HG02763 (cell line): ENCODE results near the gene GLI3.

Experiments used
- ATAC-seq: cut with Tn5 transposase; IDR thresholded peaks from one replicate; pipeline ENCODE4 v1.9.1; 2021; ENCODE audit warnings: mild to moderate bottlenecking, moderate library complexity; ENCODE audit not compliant: unreplicated experiment

The GLI3 gene

DNA sequence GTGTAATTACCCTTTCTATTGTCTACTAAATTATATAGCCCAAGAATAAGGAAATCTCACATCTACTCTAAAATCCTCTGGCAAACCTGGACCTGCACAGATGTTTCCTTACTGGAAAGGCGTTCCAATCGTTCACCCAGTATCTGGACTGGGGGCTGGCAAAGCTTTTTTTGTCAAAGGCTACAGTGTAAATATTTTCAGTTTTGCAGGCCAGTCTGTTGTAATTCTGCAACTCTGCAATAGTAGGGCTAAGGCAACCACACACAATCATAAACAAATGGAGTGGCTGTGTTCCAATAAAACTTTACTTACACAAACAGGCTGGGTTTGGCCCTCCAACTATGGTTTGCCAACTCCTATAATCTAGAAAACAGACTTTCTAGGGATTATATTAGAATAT is 56.2 kb downstream of the GLI3 start:
- no peak for ATAC-seq

DNA sequence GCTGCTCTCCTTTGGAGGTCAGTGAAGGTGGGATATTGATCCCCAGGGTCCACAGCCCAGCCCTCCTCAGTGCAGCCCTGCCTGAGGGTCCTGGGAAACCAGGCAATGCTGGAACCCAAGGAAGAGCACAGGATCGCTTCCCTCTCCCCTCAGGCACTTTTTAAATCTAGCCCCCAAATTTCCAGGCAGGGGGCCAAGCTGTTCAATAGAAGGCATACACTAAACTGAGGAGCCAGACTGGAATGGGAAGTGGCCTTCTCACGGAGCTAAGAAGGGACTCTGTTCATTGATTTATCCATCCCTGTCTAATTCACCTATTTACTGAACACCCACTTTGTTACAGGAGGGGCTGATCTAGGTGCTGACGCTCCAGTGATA is 60.3 kb downstream of the GLI3 start:
- no peak for ATAC-seq

DNA sequence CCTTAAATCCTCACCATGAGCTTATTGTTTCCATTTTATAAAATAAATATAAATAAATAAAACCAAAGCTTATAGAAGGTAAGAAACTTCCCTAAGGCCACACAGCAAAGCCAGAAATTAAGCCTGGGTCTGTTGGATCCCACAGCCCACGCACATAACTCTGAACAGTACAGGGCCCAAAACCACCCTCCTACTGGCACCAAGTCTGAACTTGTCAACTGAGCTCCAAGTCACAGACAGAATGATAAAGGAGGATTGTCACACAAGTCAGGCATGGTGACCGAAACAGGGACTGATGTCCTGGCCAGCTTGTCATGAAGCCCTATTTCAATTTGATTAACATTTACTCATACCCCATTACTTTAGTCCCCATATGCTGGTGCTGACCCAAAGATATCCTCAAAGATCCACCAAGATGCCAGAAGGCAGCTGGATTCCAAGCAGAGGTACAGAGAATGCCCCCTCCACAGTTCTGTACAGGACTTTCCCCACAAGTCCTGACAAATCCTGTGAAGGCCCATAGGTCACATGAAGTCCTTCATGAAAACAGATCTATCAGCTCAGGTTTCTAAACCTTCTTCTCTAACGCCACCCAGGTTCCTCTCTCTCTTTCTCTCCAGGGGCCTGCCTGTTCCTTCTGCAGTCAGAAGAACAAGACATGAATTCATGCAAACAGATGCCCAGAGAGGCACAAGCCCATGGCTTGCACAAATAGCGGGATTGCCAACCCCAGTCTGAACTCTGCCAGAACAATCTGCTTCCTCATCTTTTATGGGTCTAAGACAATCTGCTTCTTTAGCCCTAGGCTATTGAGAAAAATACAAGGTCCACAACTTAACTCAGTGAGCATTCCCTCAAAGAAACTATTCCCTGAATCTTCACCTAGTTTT is 60.9 kb downstream of the GLI3 start:
- ATAC-seq: no peak

DNA sequence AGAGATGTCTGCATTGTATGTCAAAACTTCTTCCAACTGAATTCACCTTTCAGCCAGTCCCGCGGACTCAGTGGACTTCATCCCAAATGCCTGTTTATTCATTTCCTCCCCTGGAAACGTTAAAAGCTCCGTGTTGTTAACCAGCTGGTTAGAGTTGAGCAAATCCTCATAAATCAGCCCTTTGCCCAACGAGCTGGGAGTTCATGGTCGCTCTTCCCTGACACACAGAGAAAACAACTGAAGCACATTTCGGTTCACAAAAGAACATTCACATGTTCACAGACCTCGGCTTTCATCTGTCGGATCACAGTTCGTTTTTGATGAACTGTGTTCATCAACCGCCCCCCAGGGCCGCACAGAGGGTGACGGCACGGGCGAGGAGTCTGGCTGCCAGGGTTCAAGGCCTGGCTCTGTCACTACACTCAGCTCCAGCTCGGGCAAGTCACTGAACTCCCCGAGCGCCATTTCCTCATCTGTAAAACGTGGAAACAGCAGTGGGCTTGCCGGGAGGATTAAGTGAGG is 62.6 kb downstream of the GLI3 start:
- ATAC-seq: no peak

DNA sequence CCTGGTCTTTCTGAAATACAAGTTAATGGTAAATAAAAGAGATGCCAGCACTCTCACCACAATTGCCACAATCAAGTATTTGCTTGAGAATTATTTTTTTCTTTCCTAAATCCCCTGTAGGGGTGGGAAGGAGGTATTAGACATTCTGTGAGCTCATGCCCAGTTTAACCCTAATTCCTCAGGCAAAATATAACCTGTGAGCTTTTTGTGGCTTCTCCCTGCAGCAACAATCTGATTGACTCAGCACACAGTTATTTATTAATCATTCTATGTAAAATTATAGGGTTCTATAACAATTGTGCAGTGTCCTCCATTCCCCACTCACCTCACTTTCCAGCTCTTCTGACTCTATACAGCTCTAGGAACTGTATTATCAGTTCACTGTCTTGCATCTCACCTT is 66.3 kb downstream of the GLI3 start:
- no peak for ATAC-seq

DNA sequence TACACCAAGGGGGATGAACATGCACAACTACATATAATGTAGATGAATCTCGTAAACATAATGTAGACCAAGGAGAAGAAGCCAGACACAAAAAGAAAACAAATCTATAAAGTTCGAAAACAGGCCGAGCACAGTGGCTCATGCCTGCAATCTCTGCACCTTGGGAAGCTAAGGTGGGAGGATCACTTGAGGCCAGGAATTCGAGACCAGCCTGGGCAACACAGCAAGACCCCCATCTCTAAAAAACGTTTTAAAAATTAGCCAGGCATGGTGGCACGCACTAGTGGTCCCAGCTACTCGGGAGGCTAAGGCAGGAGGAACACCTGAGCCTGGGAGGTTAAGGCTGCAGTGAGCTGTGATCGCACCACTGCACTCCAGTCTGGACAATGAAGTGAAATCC is 68.5 kb downstream of the GLI3 start:
- no peak for ATAC-seq

DNA sequence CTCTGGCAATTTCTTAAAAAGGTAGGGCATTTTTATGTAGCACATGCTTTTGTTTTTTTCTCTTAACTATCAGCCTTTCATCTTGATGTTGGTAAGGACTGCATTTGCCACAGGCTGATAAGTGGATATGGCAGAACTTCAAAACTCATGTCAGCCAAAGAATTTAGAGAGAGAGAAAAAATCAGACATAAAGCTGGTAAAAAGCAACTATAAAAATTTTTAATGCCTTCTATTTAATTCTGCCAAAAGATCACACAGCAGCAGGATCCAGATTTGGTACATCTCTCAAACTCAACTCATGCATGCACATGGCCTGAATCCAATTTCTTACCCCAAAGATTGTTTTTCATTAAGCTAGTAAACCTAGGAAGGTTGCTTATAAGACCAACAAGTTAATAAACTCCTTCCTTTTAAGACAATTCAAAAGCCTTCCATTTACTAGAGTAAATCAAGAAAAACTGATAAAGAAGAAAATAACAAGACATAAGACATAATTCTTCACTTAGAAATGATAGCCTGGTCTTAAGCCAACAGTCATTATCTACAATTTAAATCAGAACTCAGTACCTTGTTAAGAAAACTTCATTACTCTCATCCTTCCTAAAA is 69.3 kb downstream of the GLI3 start:
- no peak for ATAC-seq

DNA sequence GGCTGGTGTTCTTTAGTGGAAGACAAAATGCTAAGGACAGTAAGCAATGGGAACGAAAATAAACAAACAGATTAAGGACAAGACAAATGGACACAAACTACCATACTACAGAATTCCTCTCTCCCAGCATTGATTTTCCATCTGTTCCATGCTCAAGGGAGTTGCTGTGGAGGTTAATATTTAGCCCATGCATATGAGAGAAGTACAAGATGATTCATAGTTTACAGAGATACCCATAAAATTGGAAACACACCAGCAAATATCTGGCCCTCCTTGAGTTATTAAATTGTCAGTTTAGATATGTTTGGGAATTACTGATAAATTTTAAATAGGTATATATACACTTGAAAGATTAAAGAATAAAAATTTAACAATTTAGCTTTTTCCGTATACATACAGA is 69.8 kb downstream of the GLI3 start:
- ATAC-seq: no peak

DNA sequence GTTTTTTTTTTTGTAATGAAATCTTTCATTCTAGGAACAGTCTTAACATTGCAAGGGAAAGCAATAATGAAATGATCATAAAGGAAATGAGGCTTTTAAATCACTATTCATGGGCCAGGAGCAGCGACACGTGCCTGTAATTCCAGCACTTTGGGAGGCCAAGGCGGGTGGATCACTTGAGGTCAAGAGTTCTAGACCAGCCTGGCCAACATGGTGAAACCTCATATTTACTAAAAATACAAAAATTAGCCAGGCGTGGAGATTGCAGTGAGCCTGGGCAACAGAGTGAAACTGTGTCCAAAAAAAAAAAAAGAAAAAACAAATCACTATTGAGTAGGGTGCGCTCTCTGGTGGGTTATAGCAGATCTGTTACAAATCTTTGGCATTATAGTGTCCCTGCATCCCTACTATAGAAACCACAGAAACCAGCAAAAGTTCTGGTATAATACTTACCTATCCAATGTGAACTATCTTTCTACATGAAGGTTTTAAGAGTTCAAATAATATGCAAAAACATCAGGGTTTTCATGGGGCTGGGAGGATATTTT is 72.1 kb downstream of the GLI3 start:
- no peak for ATAC-seq

DNA sequence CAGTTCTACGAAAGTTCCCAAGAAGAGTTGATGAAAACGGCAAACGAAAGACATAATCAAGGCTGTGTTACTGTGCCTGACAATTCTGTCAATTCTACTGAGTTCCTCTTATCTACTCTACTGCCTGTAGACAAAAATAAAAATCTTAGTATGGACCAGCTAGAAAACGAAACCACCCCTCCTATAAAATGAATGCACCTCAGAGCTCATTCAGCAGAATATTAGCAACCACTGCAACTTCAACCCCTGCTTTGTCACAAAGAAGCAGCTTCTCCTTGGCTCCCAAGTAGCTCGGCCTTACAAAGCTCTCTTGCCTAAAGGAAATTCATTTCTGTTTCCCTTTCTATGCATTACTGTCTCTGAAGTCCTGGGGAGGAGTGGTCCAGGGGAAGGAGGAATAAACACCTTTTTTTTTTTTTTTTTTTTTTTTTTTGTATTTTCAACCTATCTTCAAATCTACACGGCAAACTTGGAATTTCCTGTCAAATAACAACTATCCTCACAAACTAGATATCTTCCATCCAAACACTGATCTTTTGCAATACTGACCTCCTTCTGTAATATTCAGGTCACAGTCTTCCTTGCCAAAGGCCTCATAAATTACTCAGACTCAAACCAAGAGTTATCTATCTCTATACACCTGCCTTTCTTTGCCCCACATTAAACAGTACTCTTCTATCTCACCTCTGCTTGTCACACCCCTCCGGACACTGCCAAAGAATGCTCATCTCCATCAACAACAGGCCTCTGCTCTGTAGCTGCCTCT is 74.3 kb downstream of the GLI3 start:
- no peak for ATAC-seq

DNA sequence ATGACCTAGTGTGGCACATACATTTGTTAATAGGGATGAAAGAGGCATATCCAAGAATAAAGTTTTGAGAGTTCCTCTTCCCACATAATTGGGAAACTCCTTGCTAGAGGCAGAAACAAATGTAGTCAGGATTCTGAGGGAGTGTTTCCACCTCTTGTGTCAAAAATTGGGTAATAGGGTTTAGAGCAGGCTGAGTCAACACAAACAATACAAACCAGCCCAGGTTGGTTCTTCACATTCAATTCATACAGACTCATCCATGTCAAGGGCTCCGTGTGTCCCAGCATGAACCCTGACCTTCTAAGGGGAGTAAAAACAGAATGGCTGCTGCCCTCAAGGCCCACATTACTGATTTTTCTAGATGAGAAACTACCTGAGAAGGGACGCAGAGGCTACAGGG is 75.3 kb downstream of the GLI3 start:
- no peak for ATAC-seq

DNA sequence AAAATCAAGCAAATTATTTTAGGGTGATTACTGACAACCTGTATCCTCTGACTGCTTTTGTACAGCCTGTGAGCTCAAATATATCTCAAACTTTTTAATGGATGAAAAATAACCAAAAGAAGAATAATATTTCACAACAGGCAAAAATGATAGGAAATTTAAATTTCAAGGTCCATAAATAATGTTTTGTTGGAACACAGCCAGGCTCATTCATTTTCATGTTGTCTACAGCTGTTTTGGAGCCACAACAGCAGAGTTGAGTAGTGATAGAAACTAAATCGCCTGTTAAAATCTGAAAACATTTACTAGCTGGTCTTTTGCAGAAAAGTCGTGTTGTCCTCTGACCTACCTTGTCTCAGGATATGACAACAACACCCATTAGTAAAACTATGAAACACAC is 75.9 kb downstream of the GLI3 start:
- no peak for ATAC-seq

DNA sequence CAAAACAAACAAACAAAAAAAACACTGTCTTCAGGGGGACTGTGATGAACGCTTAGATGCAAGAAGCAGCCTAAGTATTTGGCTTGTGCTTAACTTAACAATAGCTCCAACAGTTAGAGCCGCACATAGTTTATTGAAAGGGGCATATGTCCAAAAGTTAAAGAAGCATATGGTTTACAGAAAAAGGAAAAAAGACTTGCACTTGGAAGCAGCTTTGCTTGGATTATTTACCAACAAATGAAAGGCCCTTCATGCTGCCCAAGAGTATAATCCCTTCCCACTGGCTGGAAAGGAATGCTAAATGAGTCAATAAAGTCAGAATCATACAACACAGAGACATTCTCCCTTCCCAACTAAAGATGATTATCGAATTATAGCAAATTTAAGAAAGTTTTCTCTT is 77.9 kb downstream of the GLI3 start:
- ATAC-seq: no peak

DNA sequence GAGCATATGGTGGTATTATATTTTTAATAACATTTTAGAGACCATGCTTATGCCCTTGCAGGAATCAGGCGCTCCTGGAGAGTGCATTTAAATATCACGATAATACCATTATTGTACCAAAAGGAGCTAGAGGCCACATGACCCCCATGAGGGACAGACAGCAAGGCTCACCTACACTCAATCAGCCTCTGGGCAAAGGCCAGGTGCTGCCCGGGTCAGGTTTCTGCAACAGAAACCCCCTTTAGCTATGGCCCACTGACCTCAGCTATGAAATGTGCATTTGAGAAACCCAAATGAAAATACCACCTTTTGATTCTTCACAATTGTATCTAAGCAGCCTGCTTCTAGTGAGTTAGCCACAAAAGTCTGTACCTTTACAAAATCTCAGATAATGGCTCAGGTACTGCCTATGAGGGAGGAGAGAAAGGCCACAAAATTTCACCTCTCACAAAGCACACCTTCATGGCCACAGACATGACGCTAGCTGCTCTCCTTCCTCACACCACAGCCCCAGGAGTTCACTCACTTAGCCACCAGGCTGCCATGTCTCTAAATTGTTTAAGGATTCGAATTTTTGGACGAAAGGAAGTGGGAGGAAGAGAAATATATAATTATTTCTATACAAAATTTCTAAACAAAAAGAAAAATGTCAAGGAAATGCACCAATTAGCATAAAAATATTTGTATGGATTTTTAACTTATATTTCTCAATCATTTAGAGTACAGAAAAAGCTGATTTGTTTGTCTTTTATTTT is 79.9 kb downstream of the GLI3 start:
- ATAC-seq: no peak

DNA sequence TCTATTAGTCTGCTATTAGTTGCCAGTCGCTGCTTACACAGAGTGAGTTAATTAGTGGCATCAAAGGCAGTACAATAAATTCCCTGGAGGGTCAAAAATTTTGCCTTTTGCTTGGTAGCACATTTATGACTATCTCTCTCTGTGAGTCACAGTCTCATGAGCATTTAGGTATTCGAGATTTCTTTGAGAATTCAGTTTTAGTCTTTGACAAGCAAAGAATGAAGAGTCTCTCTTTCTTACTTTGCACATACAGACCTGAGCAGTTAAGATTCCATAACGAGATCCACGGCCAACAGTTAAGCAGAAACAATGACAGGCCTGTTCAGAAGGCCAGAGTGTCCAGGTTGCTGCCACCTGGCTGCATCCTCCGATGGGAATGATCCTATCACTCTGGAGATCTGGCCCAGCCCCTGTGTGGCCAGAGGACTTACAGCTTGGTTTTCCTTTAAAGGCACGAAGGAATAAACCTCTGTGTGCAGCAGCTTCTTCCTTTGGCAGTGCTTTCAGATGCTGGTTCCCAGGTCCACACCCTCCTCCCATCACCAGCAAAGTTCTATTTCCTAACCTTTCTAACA is 80.6 kb downstream of the GLI3 start:
- no peak for ATAC-seq

DNA sequence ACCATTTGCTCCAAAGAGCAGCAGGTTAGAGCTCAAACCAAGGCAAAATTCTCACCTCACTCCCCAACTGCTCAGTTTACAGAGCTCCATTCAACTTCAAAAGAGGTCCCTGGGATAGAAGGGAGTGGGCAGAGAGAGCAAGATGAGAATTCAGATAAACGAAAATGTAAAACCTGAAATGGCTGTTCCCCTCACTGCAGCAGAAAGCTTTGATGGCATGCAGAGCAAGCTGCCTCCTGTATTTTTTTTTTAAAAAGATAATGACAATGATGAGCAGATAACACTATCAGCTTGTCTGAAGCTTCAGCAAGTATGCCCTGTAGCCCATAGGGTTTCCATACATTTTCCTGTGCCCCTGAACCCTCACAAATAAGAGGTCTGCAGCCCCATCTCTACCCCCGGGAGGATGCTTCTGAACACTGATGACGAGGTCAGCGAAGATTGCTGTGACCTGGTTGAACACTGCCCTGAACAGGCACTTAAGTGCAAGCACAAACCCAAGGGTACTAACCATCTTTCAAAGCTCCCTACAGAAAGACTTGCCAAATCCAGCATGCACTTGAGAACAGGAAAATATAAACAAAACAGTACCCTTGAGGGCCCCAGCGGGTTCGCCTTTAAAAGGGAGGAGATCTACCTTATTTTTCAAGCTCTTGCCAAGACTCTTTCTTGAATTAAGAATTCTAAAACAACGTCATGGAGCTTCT is 81.3 kb downstream of the GLI3 start:
- ATAC-seq: no peak

DNA sequence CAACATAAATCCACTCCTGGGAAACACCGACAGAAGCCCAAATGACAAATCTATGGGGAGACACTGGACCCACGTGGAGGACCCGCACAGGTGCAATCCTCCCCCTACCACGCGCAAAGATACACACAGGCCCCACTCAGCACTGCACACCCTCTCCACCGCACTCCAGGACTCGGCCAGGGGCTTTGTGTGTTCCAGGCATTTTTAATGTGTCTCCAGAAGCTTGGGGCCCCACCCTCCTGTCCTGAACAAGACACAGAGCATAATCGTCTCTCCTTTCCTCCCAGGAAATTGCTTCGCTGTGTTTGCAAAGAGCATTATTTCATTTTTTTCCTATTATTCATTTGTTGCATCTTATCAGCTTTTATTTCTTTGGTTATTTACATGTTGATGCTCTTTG is 82.8 kb downstream of the GLI3 start:
- ATAC-seq: no peak

DNA sequence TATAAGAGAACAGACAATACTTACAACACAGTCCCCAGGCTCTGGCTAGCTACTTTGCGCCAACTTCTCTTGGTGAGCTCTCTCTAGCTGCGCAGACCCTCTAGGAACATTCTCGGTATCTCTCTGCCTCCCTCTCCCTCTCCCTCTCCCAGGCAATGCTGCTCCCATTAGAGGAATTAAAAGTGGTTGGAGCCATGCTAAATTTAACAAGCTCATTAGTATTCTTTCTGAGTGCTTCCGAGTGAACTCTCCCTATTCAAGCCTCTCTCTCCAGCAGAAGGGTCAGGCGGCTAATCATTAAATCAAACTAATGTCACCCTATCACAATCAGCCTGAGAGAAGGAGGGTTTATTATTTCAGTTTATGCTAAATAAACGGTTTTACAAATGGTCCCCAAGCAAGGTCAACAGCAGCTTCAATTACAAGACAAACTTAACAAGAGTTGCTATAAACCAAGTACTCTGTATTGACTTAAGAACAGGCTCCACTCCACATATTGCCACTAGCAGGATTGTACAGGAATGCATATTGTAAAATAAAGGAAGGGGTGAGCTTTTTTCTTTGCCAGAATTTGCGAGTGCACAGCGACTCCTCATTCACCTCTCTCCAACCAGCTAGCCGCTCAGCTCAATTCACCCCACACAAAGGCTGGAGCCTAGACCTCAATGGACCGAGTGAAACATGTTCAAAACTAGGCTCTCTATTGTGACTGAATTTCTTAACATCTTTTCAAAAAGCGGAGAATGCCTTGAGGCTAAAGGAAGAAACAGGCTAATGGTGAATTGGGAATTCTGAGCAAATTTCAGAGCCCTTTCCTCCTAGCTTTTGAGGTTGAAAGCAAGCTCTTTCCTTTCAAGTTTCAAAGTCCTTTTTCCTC is 84.4 kb downstream of the GLI3 start:
- ATAC-seq: no peak

DNA sequence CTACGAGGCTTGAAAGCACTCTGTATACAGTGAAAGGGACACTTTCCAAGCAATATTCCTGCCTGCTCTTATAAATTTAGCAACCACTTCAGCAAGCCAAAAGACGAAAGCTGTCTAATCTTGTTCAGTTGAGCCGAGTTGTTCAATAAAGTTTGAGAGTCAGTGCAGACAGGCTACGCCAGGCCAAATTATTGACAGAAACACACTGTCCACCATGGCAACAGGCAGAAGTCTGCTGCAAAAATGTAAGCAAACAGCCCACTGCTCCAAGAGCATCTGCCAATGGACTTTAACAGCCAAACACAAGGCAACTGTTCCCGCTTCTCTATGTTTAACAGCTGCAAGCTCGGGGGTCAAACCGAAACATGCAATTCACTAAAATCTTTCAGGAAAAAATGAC is 85.7 kb downstream of the GLI3 start:
- no peak for ATAC-seq
